Caki2 (cell line): ENCODE results near the gene SLC23A1. TPM values are rescaled to one million over a fixed set of nuclear protein-coding genes. Genes with fewer than 3 reads are reported as not detected.
"Not testable (repeated sequence)": the region's sequence is repeated elsewhere in the genome, so short reads cannot be mapped to it uniquely, and the experiment has no call there.

ENCODE experiments used
- DNase-seq: peaks from one replicate; pipeline ENCODE4 v3.0.0-alpha.2; 2015; ENCODE audit warnings: low read depth
- in situ Hi-C: cut with HindIII; loops from 2 replicates; pipeline ENCODE4 v1.10.0; 2016; ENCODE audit warnings: low sequenced_read_pairs, low pct_unique_long_range_greater_than_20kb, mixed read lengths
- total RNA-seq: library from RNA; depleted of rRNA; stranded (reverse); fragments of >200 nt; shearing (Covaris generic); gene quantifications from 2 replicates; pipeline ENCODE4 v1.2.3, GENCODE V29; 2014; ENCODE audit warnings: low replicate concordance

The SLC23A1 gene
- total RNA-seq, 1 experiment from 2014 or later, result 3.9 TPM

DNA sequence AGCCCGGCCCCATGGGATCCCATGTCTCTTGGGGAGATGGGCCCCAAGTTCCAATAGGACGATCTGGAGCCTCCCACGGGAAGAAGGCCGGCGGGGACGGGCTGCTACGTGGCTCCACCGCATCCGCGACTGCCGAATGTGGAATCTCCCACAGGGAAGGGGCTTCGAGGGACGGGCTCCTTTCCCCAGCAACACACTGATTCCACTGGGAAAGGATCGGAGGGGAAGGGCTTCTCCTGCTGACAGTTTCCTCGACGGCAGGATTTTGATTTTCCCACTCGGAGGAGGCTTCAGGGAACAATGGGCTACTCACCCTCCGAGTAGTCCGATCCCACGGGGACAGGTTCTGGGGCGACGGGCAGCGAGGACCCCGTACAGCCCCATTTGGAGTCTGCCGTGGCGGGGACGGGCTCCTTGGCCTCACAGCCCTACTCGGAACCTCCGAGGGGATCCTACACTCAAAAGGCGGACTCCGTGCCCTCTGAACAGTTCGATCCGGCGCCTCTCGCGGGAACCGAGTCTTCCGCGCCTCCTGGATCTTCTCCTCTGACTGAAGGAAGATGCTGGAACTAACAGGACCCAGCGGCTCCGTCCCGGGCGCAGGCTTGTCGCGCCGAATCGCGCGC, 10.5 kb upstream of the SLC23A1 start:
- DNase-seq, result no peak
- in situ Hi-C loops, result no loop called here

DNA sequence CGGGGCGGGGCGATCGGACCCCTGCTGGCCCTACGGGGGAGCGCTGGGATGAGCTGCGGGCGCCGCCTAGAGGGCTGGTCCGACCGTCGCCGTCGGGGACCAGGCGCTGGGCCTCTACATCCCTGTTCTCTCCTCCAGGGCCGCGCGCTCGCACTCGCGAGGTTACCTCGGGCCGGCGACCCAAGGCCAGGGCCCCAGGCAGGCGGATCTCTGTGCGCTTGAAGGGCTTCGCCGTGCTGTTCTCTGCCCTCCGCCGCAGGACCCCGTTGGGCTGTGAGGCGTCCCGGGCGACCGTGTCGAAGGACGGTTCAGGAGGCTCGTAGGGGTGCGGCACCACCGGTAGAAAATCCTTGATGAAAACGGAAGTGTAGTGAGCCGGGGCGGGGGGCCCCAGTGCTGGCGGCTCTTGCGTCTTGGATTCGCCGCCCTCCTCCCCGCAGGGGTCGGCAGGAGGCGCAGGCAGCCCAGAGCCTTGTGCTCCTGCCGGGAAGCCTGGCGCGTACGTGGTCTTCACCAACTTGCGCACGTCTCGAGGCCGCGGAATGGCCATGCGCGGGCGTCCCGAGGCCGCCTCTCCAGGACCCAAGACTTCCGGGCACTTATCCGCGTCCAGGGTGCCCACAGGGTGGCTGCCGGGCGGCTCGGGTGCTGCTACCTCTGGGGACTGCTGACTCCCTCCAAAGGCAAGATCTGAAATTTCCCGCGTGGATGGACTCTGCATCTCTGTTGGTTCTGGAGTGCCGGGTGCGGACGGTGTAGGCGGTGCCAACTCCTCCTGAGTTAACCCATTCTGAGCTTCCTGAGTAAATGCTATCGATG, 9.8 kb upstream of the SLC23A1 start:
- no peak for DNase-seq
- in situ Hi-C loops, result no loop called here

DNA sequence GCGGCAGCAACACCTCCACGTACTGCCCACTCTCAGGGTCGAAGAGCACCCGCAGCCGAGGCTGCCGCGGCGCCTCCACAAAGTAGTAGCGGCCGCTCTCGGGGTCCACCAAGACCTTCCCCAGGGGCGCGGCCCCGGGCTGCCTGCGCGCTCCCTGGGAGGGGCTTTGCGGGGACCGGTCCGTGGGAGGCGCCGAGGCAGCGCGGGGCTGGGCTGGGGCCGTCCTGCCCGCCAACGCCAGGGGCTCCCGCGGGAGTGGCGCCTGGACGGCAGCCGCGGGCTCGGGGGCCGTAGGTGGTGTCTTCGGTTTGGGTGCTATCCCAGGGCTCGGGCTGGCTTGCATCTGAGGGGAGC, 9.2 kb upstream of the SLC23A1 start:
- DNase-seq, result no peak
- in situ Hi-C loops, result no loop called here

DNA sequence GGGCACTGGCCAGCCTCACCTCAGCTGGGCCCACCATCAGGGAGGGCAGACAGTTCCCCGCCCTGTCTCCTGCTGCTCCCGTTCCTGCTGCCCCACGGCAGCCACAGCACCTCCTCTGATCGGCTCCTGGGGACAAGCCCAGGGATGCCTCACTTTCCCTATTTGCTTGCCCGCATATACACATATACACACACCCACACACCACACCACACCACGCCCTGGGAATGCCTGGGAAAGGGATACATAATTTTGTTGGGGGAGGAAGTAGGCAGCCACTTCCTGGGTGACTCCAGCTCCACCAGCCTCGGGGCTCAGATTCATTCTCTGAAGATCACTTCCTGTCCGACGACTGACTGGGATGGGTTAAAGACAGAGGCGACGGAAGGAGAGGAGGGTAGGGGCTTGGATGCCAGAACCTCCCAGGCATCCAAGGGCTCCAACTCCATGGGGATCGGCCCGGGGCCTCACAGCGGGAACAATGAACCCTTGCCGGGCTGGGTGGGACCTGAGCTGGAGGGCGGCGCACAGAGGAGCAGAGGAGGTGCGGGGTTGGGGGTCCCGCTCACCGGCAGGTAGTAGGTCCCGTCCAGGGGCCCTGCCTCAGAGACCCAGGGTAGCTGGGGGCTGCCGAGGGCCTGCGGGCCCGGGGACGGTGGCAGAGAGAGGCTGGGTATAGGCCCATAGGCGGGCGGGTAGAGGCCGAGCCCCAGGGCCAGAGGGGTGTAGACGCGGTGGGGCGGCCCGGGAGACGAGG, 8.7 kb upstream of the SLC23A1 start:
- in situ Hi-C loops, result no loop called here
- DNase-seq, result no peak

DNA sequence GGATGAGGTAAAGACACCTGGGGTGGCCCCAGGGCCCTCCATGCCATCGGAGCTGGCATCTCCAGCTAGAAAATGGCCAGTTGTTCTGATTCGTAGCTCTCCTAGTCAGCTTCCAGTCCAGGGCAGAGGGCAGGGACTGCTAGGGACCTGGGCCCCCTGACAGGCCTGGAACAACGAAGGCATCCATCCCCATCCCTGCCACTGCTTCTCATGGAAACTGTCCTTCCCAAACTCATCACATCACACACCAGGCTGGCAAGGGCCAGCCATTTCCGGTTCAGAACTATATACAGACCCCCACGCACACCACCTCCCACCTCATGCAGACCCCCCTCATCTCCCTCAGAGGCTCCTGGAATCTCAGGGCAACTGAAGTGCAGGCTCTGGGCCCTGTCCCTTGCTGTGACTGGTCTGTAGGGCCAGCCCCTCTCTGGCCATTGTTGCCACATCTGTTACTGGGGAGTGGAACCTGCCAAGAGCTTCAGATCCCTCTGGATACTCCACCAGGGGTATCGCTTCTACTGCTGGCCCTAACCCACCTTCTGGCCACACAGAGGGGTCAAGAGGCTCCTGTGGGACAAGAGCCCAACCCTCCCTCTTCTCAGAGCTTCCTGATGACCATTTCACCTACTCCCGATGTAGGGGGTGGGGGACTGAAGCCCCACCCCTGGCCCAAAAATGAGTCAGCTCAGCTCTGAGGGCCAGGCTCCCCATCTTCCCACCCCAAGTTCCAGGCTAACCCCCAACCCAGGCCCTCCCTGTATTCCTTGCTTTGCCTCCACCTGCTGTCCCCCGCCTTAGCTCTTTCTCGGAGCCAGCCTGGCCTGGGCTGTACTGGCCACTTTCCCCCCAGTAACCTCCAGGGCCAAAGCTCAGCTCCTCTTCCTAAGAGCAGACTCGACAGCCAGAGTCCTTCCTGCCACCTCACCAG, 7.8 kb upstream of the SLC23A1 start:
- no peak for DNase-seq
- in situ Hi-C loops, result no loop called here

DNA sequence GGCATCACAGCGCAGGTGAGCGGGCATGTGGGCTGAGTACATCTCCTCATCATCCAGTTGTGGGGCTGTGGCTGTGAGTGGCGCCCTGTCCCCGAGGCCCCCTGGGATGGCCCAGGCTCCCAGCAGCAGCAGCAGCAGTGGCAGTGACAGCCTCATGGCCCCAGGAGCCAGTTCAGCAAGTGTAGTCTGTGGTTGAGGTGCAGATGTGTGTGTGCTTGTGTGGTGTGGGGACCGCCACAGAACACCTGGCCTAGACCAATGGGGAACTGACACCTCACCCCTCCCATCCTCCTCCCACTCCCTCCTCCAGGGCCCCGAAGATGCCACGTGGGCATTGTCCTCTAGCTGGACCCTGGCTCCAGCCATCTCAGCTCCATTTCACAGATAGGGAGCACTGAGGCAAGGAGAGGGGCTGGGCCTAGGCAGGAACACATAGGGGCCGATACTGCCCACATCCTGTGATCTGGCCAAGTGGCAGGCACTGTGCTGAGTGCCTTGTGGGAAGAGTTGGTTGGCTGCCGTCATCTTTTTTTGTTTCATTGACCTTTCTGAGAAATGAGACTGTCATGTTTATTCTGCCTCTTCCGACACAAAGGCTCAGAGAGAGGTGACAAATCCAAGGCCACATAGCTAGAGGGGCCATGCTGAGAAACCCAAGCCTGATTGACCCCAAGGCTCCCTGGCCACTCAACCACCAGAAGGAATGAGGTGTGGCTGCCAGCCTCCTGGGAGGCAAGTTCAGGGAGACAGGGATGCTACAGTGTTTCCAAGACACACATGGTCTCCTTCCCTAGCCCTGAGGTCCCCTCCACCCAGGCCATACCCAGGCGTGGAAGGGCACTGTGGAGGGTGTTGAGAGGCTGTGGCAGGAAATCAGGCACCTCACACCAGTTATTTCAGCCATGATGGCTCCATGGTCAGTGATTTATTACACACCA, 6.9 kb upstream of the SLC23A1 start, which contains the start of gene MZB1:
Gene MZB1 (minus strand): TSS at position 213 of the 938 bp plus-strand sequence. CDS start 57 bp downstream, at position 156.
- no peak for DNase-seq
- in situ Hi-C loops, result no loop called here

DNA sequence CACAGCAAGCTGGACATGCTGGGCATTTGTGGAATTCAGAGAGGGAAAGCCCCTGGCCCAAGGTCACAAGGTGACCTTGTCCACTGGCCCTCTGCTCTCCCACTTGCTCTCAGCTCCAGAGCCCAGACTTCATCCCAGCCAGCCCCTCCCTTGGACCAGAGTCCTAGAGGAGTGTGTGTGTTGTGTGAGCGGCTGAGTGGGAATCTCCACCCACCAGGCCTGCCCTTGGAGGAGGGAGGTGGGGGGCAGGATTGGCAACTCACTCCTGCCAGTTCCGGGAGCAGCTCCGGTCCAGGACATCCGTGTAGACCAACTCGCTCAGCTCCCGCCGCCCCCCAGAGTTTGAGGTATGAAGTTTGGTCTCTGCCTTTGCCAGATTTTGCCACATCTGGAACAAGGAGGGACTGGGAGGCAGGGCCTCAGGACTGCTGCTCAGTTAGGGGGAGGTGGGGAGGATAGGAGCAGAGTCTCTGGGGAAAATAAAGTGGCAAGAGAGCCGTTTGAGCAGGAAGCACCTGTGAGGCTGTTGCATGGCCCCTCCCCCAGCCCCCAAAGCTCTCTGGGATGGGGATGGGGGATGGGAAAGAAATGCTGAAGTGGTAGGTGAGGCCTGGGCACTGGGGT, 5.2 kb upstream of the SLC23A1 start:
- in situ Hi-C loops, result no loop called here
- no peak for DNase-seq

DNA sequence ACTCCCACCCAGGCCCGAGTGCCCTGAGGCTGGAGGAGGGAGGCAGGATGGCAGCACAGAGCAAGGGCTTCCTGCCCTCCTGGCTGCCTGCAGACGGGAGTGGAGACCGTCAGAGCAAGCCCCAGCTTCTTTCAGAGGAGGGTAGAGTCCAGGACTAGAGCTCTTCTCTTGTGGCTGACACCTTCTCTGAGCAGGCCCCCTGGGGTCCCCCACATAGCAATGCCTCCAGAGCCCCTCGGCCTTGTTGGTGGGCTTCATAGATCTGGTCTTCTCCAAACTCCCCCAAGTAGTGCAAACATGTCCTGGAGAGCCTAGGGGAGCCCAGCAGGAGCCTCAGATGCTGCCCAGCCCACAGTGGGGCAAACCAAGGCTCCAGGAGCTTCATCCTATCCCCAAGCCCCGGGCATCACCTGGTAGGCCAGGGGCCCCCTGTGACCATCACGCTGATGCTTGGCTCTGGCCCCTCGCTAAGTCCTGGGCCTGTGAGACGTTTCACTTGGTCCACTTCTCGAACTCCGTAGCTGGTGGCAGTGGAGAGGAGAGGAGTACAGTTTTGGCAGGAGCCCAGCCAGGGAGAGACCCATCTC, 4.6 kb upstream of the SLC23A1 start:
- no peak for DNase-seq
- in situ Hi-C loops, result no loop called here

DNA sequence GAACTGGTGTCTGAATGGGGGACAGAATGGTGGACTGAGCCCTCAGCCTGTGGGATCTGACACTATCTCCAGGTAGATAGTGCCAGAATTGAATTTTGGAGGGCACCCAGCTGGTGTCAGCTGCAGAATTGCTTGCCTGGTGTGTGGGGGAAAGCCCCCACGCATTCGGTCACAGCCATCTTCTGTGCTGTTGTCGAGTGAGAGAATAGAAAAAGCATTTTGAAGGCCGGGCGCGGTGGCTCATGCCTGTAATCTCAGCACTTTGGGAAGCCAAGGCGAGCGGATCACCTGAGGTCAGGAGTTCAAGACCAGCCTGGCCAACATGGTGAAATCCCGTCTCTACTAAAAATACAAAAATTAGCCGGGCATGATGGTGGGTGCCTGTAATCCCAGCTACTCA, 3.9 kb upstream of the SLC23A1 start:
- in situ Hi-C loops, result not testable (repeated sequence)

DNA sequence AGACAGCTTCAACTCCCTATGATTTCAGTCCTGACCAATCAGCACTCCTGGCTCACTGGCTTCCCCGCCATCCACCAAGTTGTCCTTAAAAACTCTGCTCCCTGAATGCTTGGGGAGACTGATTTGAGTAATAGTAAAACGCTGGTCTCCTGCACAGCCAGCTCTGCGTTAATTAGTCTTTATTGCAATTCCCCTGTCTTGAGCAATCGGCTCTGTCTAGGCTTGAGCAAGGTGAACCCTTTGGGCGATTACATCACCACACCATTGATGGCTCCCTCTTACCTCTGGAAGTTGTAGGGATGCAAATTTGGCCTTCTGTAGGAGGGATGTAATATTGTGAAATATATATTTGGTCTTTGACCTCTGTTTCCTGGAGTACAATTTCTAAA, 2.9 kb upstream of the SLC23A1 start:
- no peak for DNase-seq
- in situ Hi-C loops, result no loop called here

More for the DNA sequence above, 3.9 kb upstream of the SLC23A1 start:
- DNase-seq, result not testable (repeated sequence)

DNA sequence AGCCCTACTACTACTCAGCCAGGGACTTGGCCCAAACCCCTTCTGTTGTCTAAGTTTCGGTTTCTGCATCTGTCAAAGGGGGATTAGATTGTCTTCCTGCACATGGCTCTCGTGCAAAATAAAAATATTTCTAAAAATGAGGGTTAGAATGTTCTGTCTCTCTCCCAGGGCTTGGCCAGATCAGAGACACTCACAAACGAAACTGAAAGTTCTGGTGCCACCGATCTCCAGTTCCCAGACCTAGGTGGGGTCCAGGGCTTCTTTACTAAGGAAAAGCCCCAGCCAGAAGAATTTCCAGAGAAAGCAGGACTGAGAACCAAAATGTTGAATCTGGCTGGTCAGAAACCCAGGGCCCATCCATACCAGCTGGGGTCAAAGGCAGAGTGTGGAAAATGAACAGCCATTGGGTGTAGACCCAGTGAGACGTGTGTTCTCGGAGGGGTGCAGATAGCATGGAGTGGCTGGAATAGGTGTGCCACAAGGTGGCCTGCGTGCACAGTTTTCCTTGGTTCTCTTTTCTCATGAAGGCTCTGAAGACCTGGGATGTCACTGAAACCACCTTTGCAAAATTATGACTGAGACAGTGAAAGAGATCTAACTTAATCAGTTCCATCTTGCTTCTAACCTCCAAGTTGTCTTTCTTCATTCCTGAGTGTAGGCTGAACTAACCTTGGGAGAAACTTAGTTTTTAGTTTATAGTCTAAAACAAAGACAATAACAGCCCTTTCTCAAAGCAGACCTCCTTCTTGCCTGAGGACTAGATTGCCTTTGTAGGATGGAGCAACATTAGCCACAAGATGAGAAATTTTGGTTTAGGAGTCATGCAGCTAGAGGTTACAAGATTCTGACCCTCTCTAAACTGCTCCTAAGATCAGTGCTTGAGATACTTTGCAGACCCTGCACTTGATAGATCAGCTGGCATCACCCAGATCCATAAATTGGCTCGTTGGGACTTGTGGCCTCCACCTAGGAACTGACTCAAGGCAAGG, 2.3 kb upstream of the SLC23A1 start:
- in situ Hi-C loops, result no loop called here
- DNase-seq, result no peak

DNA sequence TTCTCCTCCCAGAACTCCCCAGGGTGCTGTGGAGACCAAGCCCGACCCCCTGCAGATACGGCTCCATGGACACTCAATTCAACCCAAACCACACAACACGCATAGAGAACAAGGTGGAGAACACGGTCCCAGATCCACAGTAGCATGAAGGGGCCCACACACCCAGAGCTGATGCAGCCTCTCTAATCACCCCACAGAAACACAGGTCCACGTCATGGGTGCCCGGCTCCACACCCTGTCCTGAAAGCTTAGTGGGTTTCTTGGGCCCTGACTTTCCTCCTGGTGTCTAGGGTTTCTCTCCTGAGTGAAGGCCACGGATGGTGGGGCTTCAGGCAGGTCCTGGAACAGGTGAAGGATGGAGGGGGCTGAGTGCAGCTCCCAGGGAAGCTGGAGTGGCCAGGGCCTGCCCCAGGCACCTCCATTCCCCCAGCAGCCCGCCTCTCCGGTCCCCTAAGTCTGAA, 1.5 kb upstream of the SLC23A1 start:
- in situ Hi-C loops, result no loop called here
- DNase-seq, result no peak

DNA sequence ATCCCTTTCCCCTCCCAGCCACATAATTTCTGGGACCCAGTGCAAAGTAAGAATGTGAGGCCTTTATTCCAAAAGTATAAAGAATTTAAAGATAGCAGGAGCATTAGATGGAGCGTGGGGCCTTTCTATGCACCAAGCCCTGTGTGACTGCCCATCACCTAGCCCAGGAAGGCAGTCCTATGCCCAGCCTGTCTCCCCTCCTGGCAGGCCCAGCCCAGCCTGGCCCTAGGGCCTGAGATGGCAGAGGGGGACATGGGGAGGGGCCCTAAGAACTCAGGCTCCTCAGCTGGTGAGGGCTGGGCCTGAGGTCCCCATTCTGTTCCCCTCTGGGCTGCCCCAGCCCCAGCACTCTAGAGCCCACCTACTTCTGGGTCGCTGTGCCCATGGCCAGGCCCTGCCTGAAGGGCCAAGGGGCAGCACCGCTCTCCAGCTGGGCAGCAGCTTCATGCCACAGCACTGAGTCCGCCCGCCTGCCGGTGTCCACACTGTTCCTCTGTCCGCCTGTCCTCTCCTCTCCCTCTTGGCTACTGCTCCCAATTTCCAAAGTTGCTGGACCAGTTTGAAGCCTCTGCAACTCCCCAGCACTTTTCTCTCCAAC, 995 bp upstream of the SLC23A1 start:
- DNase-seq, result no peak
- in situ Hi-C loops, result no loop called here

DNA sequence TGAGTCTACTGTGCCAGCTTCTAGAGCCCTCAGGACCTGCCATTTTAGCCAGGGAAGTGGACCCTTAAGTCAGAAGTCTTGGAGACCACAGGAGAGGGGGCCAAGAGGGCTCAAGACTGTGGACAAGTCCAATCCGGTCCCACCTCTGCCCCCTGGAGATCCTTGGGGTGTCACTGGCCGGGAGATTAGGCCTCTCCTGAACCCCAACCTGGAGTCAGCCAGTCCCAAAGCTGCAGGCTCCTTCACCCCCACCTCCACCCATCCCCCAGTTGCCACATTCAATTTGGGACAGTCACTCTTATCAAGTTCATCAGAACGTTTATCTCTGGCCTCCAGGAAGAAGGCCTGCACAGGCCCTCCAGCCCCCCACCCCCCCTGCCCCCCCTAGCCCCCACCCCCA, 290 bp downstream of the SLC23A1 start:
- no peak for DNase-seq
- in situ Hi-C loops, result no loop called here
